ENCODE data around the gene DNAJC12. TPM values are rescaled to one million over a fixed set of nuclear protein-coding genes. Genes with fewer than 3 reads are reported as not detected.
A peak's percentile ranks its signal among the peaks of the same experiment; 100 is the strongest.

Gene DNAJC12
- 3.0 and 3.1 TPM in 2 replicates for total RNA-seq

- no peak for DNase-seq (ENCODE audit: low read depth)
- Histone ChIP-seq H3K27me3 (ENCODE audit: control insufficient read depth, insufficient read depth, low read length) (no peaks in the 10 kb centered on the region), H3K4me3 (ENCODE audit: low read depth, low read length) (peak within 1 kb of the TSS; percentile 25), H3K36me3 (ENCODE audit: control insufficient read depth, insufficient read depth, low read length) (no peaks in the 10 kb centered on the region)
- TF ChIP-seq CTCF (IDR thresholded peaks at IDR 0.05; ENCODE audit: insufficient read depth, low read length, poor library complexity, severe bottlenecking), result no peak
These were observed at the start of gene DNAJC12 for GRCh38 chr10:67837541-67838314. Gene DNAJC12, minus strand, starts transcription at chr10:67838188. Its CDS starts 177 bp downstream, at chr10:67838011.

- H3K27me3 ChIP-seq (ENCODE audit: control insufficient read depth, insufficient read depth, low read length), result no peaks in the 10 kb centered on the region
- DNase-seq (ENCODE audit: low read depth), result no peak
- H3K4me3 ChIP-seq (ENCODE audit: low read depth, low read length), result peak overlapping the region; percentile 90
- no peak for TF ChIP-seq CTCF (IDR thresholded peaks at IDR 0.05; ENCODE audit: insufficient read depth, low read length, poor library complexity, severe bottlenecking)
- H3K36me3 ChIP-seq (ENCODE audit: control insufficient read depth, insufficient read depth, low read length), result peaks cover 1% of the 10 kb centered on the region
These were observed 47.1 kb upstream of the DNAJC12 start for GRCh38 chr10:67884842-67885670.

GRCh38 chr10:67884313-67884841, 46.4 kb upstream of the DNAJC12 start, which contains the start of gene SIRT1:
Gene SIRT1, plus strand, starts transcription at chr10:67884656. Its CDS starts 66 bp downstream, at chr10:67884722.
- H3K27me3 ChIP-seq (ENCODE audit: control insufficient read depth, insufficient read depth, low read length), result no peaks in the 10 kb centered on the region
- H3K36me3 ChIP-seq (ENCODE audit: control insufficient read depth, insufficient read depth, low read length), result peaks cover 1% of the 10 kb centered on the region
- peak within 1 kb of the TSS; percentile 90 for H3K4me3 ChIP-seq (ENCODE audit: low read depth, low read length)
- DNase-seq (ENCODE audit: low read depth), result peak; percentile 52
- TF ChIP-seq CTCF (IDR thresholded peaks at IDR 0.05; ENCODE audit: insufficient read depth, low read length, poor library complexity, severe bottlenecking), result no peak

GRCh38 chr10:67883710-67884312, 45.8 kb upstream of the DNAJC12 start:
- H3K4me3 ChIP-seq (ENCODE audit: low read depth, low read length), result peak overlapping the region; percentile 90
- no peak for DNase-seq (ENCODE audit: low read depth)

More at GRCh38 chr10:67883710-67884312, 45.8 kb upstream of the DNAJC12 start:
- no peaks in the 10 kb centered on the region for H3K27me3 ChIP-seq (ENCODE audit: control insufficient read depth, insufficient read depth, low read length)
- H3K36me3 ChIP-seq (ENCODE audit: control insufficient read depth, insufficient read depth, low read length), result peaks cover 1% of the 10 kb centered on the region
- TF ChIP-seq CTCF (IDR thresholded peaks at IDR 0.05; ENCODE audit: insufficient read depth, low read length, poor library complexity, severe bottlenecking), result no peak

All from kidney epithelial cell (primary cell).